IMR-90 (cell line): ENCODE results near the gene COL23A1. TPM values are rescaled to one million over a fixed set of nuclear protein-coding genes. Genes with fewer than 3 reads are reported as not detected.

ENCODE experiments used
- ATAC-seq: fragments of 200-7000 bp; cut with Tn5 transposase; 2 replicates; pipeline ENCODE4 v1.9.1; 2020; ENCODE audit warnings: low read depth, mild to moderate bottlenecking, moderate library complexity
- BruUV-seq: library from RNA; stranded (reverse); fragments of 400-500 nt; replicated peaks from 2 replicates; lab custom pipeline; 2021; lab: Mats Ljungman, UMichigan
- CTCF ChIA-PET: fragments of 300-600 bp; formaldehyde crosslinking; extraction: SDS; loops from one replicate; lab custom pipeline; 2021; ENCODE audit warnings: antibody characterized with exemption; lab: Yijun Ruan, JAX
- POLR2A ChIA-PET: fragments of 300-600 bp; sonication (Branson Sonifier 250); formaldehyde crosslinking; loops from one replicate; lab custom pipeline; 2022; ENCODE audit warnings: antibody characterized with exemption; ENCODE audit not compliant: unreplicated experiment; lab: Charles Lee
- DNase-seq: peaks from one replicate; pipeline ENCODE4 v3.0.0; 2013
- H2AFZ ChIP-seq: replicated peaks from 2 replicates; pipeline ENCODE3; 2013; ENCODE audit warnings: low read length, mild to moderate bottlenecking; ENCODE audit not compliant: poor library complexity
- H2AK5ac ChIP-seq: 2 replicates; pipeline ENCODE4 v1.6.1; 2013; ENCODE audit warnings: low read depth, low read length, inconsistent platforms
- H2AK9ac ChIP-seq: replicated peaks from 2 replicates; pipeline ENCODE3; 2013; ENCODE audit warnings: mild to moderate bottlenecking, low read depth, low read length, moderate library complexity; ENCODE audit not compliant: poor library complexity
- H2BK120ac ChIP-seq: 2 replicates; pipeline ENCODE4 v1.6.1; 2013; ENCODE audit warnings: low read depth, low read length, inconsistent platforms
- H2BK15ac ChIP-seq: 3 replicates; pipeline ENCODE4 v1.6.1; 2013; ENCODE audit warnings: low read depth, low read length, inconsistent platforms
- H2BK20ac ChIP-seq: 2 replicates; pipeline ENCODE4 v1.6.1; 2013; ENCODE audit warnings: low read depth, mild to moderate bottlenecking, inconsistent platforms, low read length, moderate library complexity
- H2BK5ac ChIP-seq: 2 replicates; pipeline ENCODE4 v1.6.1; 2013; ENCODE audit warnings: mild to moderate bottlenecking, low read depth, low read length, inconsistent platforms; ENCODE audit not compliant: poor library complexity, severe bottlenecking
- H3K14ac ChIP-seq: replicated peaks from 2 replicates; pipeline ENCODE4 v1.6.1; 2013; ENCODE audit warnings: low read depth, low read length, inconsistent platforms
- H3K18ac ChIP-seq: 2 replicates; pipeline ENCODE4 v1.6.1; 2013; ENCODE audit warnings: low read depth, low read length, control low read depth
- H3K23ac ChIP-seq: 2 replicates; pipeline ENCODE4 v1.6.1; 2013; ENCODE audit warnings: low read depth, low read length, inconsistent platforms
- H3K27ac ChIP-seq: 2 replicates; pipeline ENCODE4 v1.5.1; 2013; ENCODE audit warnings: mild to moderate bottlenecking, control low read depth, low read length; ENCODE audit not compliant: insufficient read depth
- H3K27me3 ChIP-seq: 2 replicates; pipeline ENCODE4 v1.6.1; 2013; ENCODE audit warnings: low read length; ENCODE audit not compliant: control insufficient read depth, insufficient read depth
- H3K36me3 ChIP-seq: 2 replicates; pipeline ENCODE4 v1.6.1; 2013; ENCODE audit warnings: low read length, mixed read lengths; ENCODE audit not compliant: control insufficient read depth, insufficient read depth
- H3K4ac ChIP-seq: 2 replicates; pipeline ENCODE4 v1.6.1; 2013; ENCODE audit warnings: low read depth, low read length, inconsistent platforms
- H3K4me1 ChIP-seq: 2 replicates; pipeline ENCODE4 v1.6.1; 2013; ENCODE audit warnings: low read length, mixed read lengths; ENCODE audit not compliant: control insufficient read depth, insufficient read depth
- H3K4me2 ChIP-seq: 2 replicates; pipeline ENCODE4 v1.6.1; 2013; ENCODE audit warnings: low read depth, mild to moderate bottlenecking, control low read depth, low read length, moderate library complexity
- H3K4me3 ChIP-seq: 2 replicates; pipeline ENCODE4 v1.5.1; 2013; ENCODE audit warnings: low read depth, mild to moderate bottlenecking, control low read depth, low read length, moderate library complexity; ENCODE audit not compliant: insufficient read depth
- H3K56ac ChIP-seq: 2 replicates; pipeline ENCODE4 v1.6.1; 2013; ENCODE audit warnings: low read length, inconsistent platforms; ENCODE audit not compliant: insufficient read depth; ENCODE audit errors: extremely low read depth
- H3K79me1 ChIP-seq, 2 experiments: 2 replicates each; pipeline ENCODE4 v1.6.1; 2013; ENCODE audit warnings: low read length in 2 of 2, inconsistent platforms in 1 of 2, low read depth in 1 of 2
- H3K9ac ChIP-seq: 2 replicates; pipeline ENCODE4 v1.6.1; 2013; ENCODE audit warnings: low read depth, low read length, control low read depth
- H3K9me1 ChIP-seq: 2 replicates; pipeline ENCODE4 v1.6.1; 2013; ENCODE audit warnings: low read length, inconsistent platforms; ENCODE audit not compliant: insufficient read depth
- H3K9me3 ChIP-seq: 2 replicates; pipeline ENCODE4 v1.6.1; 2013; ENCODE audit warnings: low read length; ENCODE audit not compliant: control insufficient read depth, insufficient read depth
- H4K20me1 ChIP-seq: 2 replicates; pipeline ENCODE4 v1.6.1; 2013; ENCODE audit warnings: low read length, inconsistent platforms; ENCODE audit not compliant: insufficient read depth
- H4K5ac ChIP-seq: 2 replicates; pipeline ENCODE4 v1.6.1; 2013; ENCODE audit warnings: mild to moderate bottlenecking, low read depth, low read length, control low read depth
- H4K8ac ChIP-seq, 2 experiments: 2 replicates each; pipeline ENCODE4 v1.6.1; 2013; ENCODE audit warnings: low read depth in 2 of 2, low read length in 2 of 2, control low read depth in 1 of 2, inconsistent platforms in 1 of 2
- H4K91ac ChIP-seq: 2 replicates; pipeline ENCODE4 v1.6.1; 2013; ENCODE audit warnings: low read depth, low read length, inconsistent platforms; ENCODE audit not compliant: insufficient read depth
- BHLHE40 ChIP-seq: fragments of 150-350 bp; IDR thresholded peaks from 2 replicates; pipeline ENCODE4 v1.6.1; 2016; ENCODE audit warnings: mild to moderate bottlenecking, low read depth, low read length
- CEBPB ChIP-seq: IDR thresholded peaks from 2 replicates; pipeline ENCODE4 v1.6.1; 2012; ENCODE audit warnings: low read depth, low read length, improper control_type of control experiment
- CHD1 ChIP-seq: IDR thresholded peaks from 2 replicates; pipeline ENCODE4 v1.6.1; 2012; ENCODE audit warnings: low read depth, low read length, improper control_type of control experiment
- CTCF ChIP-seq: conservative IDR thresholded peaks from 2 replicates; pipeline ENCODE4 v1.5.1; 2012; ENCODE audit warnings: mild to moderate bottlenecking, low read depth, low read length, improper control_type of control experiment
- ELK1 ChIP-seq: fragments of 150-350 bp; IDR thresholded peaks from 2 replicates; pipeline ENCODE4 v1.6.1; 2016; ENCODE audit warnings: low read depth, mild to moderate bottlenecking, low read length, moderate library complexity, borderline replicate concordance
- FOS ChIP-seq: fragments of 150-350 bp; IDR thresholded peaks from 2 replicates; pipeline ENCODE4 v1.6.1; 2016; ENCODE audit warnings: low read depth, low read length
- MAFK ChIP-seq: IDR thresholded peaks from 2 replicates; pipeline ENCODE4 v1.6.1; 2012; ENCODE audit warnings: low read depth, low read length, improper control_type of control experiment
- MAZ ChIP-seq: IDR thresholded peaks from 2 replicates; pipeline ENCODE4 v1.6.1; 2012; ENCODE audit warnings: low read depth, mild to moderate bottlenecking, low read length, improper control_type of control experiment, moderate library complexity, borderline replicate concordance
- MXI1 ChIP-seq: IDR thresholded peaks from 2 replicates; pipeline ENCODE4 v1.6.1; 2012; ENCODE audit warnings: low read depth, mild to moderate bottlenecking, low read length, moderate library complexity, borderline replicate concordance
- NFE2L2 ChIP-seq: fragments of 150-350 bp; IDR thresholded peaks from 2 replicates; pipeline ENCODE4 v1.6.1; 2016; ENCODE audit warnings: low read depth, mild to moderate bottlenecking, low read length
- POLR2A ChIP-seq: IDR thresholded peaks from 2 replicates; pipeline ENCODE4 v1.6.1; 2012; ENCODE audit warnings: mild to moderate bottlenecking, low read depth, low read length
- RAD21 ChIP-seq: IDR thresholded peaks from 2 replicates; pipeline ENCODE4 v1.6.1; 2012; ENCODE audit warnings: low read length, improper control_type of control experiment
- RCOR1 ChIP-seq: IDR thresholded peaks from 2 replicates; pipeline ENCODE4 v1.6.1; 2012; ENCODE audit warnings: mild to moderate bottlenecking, low read length, improper control_type of control experiment; ENCODE audit not compliant: insufficient replicate concordance
- RFX5 ChIP-seq: IDR thresholded peaks from 2 replicates; pipeline ENCODE4 v1.8.0; 2012; ENCODE audit warnings: low read depth, mild to moderate bottlenecking, low read length, moderate library complexity
- SMC3 ChIP-seq: fragments of 150-350 bp; IDR thresholded peaks from 2 replicates; pipeline ENCODE4 v1.6.1; 2016; ENCODE audit warnings: low read depth, mild to moderate bottlenecking, antibody characterized with exemption, low read length, moderate library complexity
- USF2 ChIP-seq: fragments of 150-350 bp; IDR thresholded peaks from 2 replicates; pipeline ENCODE4 v1.6.1; 2017; ENCODE audit warnings: mild to moderate bottlenecking, antibody characterized with exemption, low read length, low read depth
- WGBS, 2 experiments: methylation state at CpG; one replicate each; pipeline versions ENCODE4 v1.1.5 to v1.1.7; 2013; ENCODE audit warnings: missing lambda C conversion rate in 2 of 2; ENCODE audit not compliant: insufficient read length in 1 of 2; ENCODE audit errors: extremely low coverage in 2 of 2; 5-methylcytosine and 5-hydroxymethylcytosine counted together
- dilution Hi-C: fragments of 300-500 bp; cut with HindIII; formaldehyde crosslinking; loops from one replicate; pipeline ENCODE4 v1.14.3; 2018; ENCODE audit warnings: low sequenced_read_pairs; ENCODE audit not compliant: unreplicated experiment
- in situ Hi-C: fragments of 300-500 bp; cut with MboI; formaldehyde crosslinking; loops from 3 replicates; pipeline ENCODE4 v1.14.3; 2019; ENCODE audit warnings: low sequenced_read_pairs, inconsistent platforms, mixed read lengths
- intact Hi-C: fragments of 100-400 bp; cut with micrococcal nuclease; formaldehyde crosslinking; loops from 2 replicates; pipeline ENCODE4 v1.10.0; 2022
- polyA plus RNA-seq, 3 experiments: library from polyadenylated mRNA; depleted of rRNA; stranded (reverse); fragments of >200 nt; gene quantifications; 2 replicates each; pipeline ENCODE4 v1.2.3, GENCODE V29; 2012; ENCODE audit warnings: low replicate concordance in 1 of 3
- total RNA-seq: library from RNA; depleted of rRNA; stranded (reverse); fragments of >200 nt; gene quantifications from 2 replicates; pipeline ENCODE4 v1.2.3, GENCODE V29; 2012

The COL23A1 gene
- total and polyA plus RNA-seq, 2 of the 4 experiments (the other 2 are of a cell fraction) = not detected

GRCh38 chr5:178622679-178623247 lies 32.6 kb upstream of the COL23A1 start:
- TF ChIP-seq CEBPB = no peak
- TF ChIP-seq RCOR1 = no peak
- no peak for TF ChIP-seq USF2
- no peak for TF ChIP-seq FOS
- no peak for TF ChIP-seq BHLHE40
- no peak for TF ChIP-seq MAZ
- TF ChIP-seq POLR2A = no peak
- no peak for TF ChIP-seq MXI1
- TF ChIP-seq CTCF = no peak
- TF ChIP-seq RFX5 = no peak
- no peak for TF ChIP-seq SMC3
- no peak for TF ChIP-seq NFE2L2
- no peak for TF ChIP-seq MAFK
- TF ChIP-seq ELK1 = no peak
- no peak for TF ChIP-seq RAD21
- TF ChIP-seq CHD1 = no peak
- intact Hi-C loops (loop anchor here (10.0 kb wide), 1 partner anchor 932 kb away; the partner anchor contains the start of gene RUFY1), dilution Hi-C loops (no loop called here), in situ Hi-C loops (no loop called here)
- Histone ChIP-seq H2BK120ac (no peak overlapping the region), H3K4ac (no peak overlapping the region), H4K5ac (no peak overlapping the region), H4K8ac (no peak overlapping the region), H3K9ac (no peak overlapping the region), H3K18ac (no peak overlapping the region), H3K27ac (no peak overlapping the region), H3K56ac (no peak overlapping the region), H4K91ac (no peak overlapping the region), H3K14ac (no peak overlapping the region), H3K23ac (no peak overlapping the region), H3K79me1 (peaks cover 6 to 19% of the 10 kb centered on the region in 2 experiments), H3K4me1 (peaks cover 2% of the 10 kb centered on the region; the same call in 1 of the 2 replicates), H4K20me1 (peaks cover 25% of the 10 kb centered on the region), H3K36me3 (peaks cover 19% of the 10 kb centered on the region), H2BK5ac (no peak overlapping the region), H2AFZ (no peak overlapping the region), H2BK20ac (no peak overlapping the region), H3K4me3 (no peak overlapping the region), H3K9me1 (no peaks in the 10 kb centered on the region; the same call in 1 of the 2 replicates), H3K4me2 (no peak overlapping the region), H2AK9ac (no peak overlapping the region), H2BK15ac (no peak overlapping the region), H3K9me3 (no peaks in the 10 kb centered on the region), H3K27me3 (no peaks in the 10 kb centered on the region), H2AK5ac (no peak overlapping the region)
- CTCF ChIA-PET = interaction anchor here (0.6 to 1.7 kb wide), 2 partner anchors 33 to 387 kb away, joined by 3 to 4 read pairs; partner anchors contain the start of gene COL23A1
- BruUV-seq = no TSS peak
- POLR2A ChIA-PET = no interaction called here
- no CpG with 5 or more reads among the region's 4 CpGs for WGBS, 2 experiments
- no peak for ATAC-seq
- DNase-seq = no peak
